ENCODE results near the gene EXD2. TPM values are rescaled to one million over a fixed set of nuclear protein-coding genes. Genes with fewer than 3 reads are reported as not detected.

Gene EXD2
- total RNA-seq, 1 donor from 2014 or later, result 20.9 TPM

DNA sequence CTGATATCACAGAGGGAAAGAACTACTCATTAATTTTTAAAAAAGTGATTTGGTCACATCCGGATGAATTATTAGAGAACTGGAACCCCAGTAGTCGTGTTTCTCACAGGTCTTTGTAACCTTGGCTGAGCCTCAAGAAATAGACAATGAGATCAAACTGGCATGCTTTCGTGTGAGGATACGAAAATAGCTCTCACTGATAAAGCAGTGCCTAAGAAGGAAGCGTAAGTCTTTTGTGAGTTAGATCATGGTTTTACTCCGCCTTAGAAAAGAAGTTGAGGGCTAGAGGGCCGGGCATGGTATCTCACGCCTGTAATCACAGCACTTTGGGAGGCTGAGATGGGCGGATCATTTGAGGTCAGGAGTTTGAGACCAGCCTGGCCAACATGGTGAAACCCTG is 34.9 kb downstream of the EXD2 start:
- no peaks in the 10 kb centered on the region for H3K27me3 Mint-ChIP-seq (ENCODE audit: low read depth)
- TF ChIP-seq, protein P1, sequence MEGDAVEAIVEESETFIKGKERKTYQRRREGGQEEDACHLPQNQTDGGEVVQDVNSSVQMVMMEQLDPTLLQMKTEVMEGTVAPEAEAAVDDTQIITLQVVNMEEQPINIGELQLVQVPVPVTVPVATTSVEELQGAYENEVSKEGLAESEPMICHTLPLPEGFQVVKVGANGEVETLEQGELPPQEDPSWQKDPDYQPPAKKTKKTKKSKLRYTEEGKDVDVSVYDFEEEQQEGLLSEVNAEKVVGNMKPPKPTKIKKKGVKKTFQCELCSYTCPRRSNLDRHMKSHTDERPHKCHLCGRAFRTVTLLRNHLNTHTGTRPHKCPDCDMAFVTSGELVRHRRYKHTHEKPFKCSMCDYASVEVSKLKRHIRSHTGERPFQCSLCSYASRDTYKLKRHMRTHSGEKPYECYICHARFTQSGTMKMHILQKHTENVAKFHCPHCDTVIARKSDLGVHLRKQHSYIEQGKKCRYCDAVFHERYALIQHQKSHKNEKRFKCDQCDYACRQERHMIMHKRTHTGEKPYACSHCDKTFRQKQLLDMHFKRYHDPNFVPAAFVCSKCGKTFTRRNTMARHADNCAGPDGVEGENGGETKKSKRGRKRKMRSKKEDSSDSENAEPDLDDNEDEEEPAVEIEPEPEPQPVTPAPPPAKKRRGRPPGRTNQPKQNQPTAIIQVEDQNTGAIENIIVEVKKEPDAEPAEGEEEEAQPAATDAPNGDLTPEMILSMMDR (conservative IDR thresholded peaks at IDR 0.05), result no peak

DNA sequence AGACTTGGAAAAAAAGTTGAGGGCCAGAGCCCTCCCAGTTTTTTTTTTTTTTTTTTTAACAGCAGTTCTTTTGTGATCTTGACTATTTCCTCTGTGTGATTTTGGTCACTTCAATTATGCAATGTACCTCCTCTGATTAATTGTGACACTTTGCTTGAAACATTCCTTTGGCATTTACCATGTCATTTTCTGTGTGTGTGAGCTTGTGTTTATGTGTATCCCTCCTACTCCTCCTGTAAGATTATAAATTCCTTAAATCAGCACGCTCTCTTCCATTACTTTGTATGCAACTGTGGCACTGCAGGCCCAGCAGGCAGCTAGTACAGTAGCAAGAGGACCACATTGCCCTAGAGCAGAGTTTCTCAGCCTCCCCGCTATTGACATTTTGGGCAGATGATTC is 35.4 kb downstream of the EXD2 start:
- TF ChIP-seq, protein P1 (conservative IDR thresholded peaks at IDR 0.05), result no peak
- H3K27ac Mint-ChIP-seq (ENCODE audit: unreplicated experiment), result no peak overlapping the region
- H3K4me1 Mint-ChIP-seq, result peaks cover 3% of the 10 kb centered on the region
- H3K27me3 Mint-ChIP-seq (ENCODE audit: low read depth), result no peaks in the 10 kb centered on the region
- H3K4me3 Mint-ChIP-seq, result no peak overlapping the region
- no peak for DNase-seq (ENCODE audit: low read depth, low spot score)
- peaks cover 8% of the 10 kb centered on the region for H3K36me3 Mint-ChIP-seq (ENCODE audit: low read depth)
- H3K9me3 Mint-ChIP-seq, result no peaks in the 10 kb centered on the region

More for the DNA sequence above, 34.9 kb downstream of the EXD2 start:
- DNase-seq (ENCODE audit: low read depth, low spot score), result no peak
- H3K36me3 Mint-ChIP-seq (ENCODE audit: low read depth), result peaks cover 6% of the 10 kb centered on the region
- H3K27ac Mint-ChIP-seq (ENCODE audit: unreplicated experiment), result no peak overlapping the region
- H3K4me3 Mint-ChIP-seq, result no peak overlapping the region
- H3K9me3 Mint-ChIP-seq, result no peaks in the 10 kb centered on the region
- peaks cover 3% of the 10 kb centered on the region for H3K4me1 Mint-ChIP-seq

DNA sequence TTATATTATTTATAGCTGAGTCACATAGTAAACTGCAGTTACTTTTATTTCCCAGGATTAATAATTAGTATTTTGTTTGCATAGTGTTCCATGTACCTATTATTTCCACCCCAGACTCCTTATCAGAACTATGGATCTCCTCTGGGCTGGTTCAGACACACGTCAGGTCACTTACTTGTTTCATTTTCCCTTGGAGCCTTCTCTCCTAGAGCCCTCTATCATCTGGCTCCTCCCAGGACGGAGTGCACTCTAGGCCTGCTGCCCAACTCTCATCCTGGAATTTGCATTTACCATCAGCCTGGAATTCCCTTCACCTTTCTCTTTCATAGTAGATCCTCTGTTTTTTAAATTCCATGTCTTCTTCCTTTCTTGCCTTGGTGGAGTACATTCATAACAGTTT is 40.2 kb downstream of the EXD2 start:
- no peak overlapping the region for H3K27ac Mint-ChIP-seq (ENCODE audit: unreplicated experiment)
- TF ChIP-seq, protein P1 (conservative IDR thresholded peaks at IDR 0.05), result no peak
- H3K4me1 Mint-ChIP-seq, result peaks cover 3% of the 10 kb centered on the region
- no peaks in the 10 kb centered on the region for H3K9me3 Mint-ChIP-seq
- H3K36me3 Mint-ChIP-seq (ENCODE audit: low read depth), result peaks cover 9% of the 10 kb centered on the region
- DNase-seq (ENCODE audit: low read depth, low spot score), result no peak
- no peaks in the 10 kb centered on the region for H3K27me3 Mint-ChIP-seq (ENCODE audit: low read depth)
- H3K4me3 Mint-ChIP-seq, result no peak overlapping the region

DNA sequence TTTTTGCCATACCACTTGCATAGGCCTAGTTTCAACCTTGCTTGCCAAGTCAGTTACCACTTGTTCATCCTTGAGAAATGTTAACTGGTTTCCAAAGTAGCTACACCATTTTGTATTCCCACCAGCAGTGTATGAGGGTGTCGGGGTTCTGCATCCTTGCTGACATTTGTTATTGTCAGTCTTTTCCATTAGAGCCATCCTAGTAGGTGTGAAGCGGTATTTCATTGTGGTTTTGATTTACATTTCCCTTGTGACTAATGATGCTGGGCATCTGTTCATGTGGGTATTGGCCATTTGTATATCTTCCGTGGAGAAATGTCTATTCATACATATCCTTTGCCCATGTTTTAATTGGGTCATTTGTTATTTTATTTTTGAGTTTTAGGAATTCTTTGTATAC is 41.1 kb downstream of the EXD2 start:
- Mint-ChIP-seq H3K9me3 (no peaks in the 10 kb centered on the region), H3K4me1 (no peaks in the 10 kb centered on the region), H3K27me3 (ENCODE audit: low read depth) (no peaks in the 10 kb centered on the region), H3K4me3 (no peak overlapping the region), H3K36me3 (ENCODE audit: low read depth) (peaks cover 9% of the 10 kb centered on the region), H3K27ac (ENCODE audit: unreplicated experiment) (no peak overlapping the region)
- TF ChIP-seq, protein P1 (conservative IDR thresholded peaks at IDR 0.05), result no peak
- DNase-seq (ENCODE audit: low read depth, low spot score), result no peak

DNA sequence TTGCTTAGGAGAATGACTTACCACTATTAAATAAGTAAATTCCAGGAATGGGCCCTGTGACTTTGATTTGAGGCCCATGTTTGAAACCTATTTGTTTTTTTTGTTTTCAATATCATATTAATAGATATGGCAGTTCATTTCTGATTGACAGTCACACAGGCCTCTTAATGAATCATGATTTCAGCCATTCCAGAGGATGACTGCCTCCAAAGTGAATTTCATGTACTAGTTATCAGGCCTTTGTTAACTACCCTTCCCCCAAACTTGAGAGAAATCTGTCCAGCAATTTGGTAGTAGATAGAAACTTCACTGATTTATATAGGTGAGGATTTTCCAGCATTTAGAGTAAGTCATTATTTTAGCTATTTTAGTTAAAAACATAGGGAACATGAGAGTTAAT is 42.8 kb downstream of the EXD2 start:
- Mint-ChIP-seq H3K27ac (ENCODE audit: unreplicated experiment) (no peak overlapping the region), H3K9me3 (no peaks in the 10 kb centered on the region), H3K36me3 (ENCODE audit: low read depth) (peaks cover 6% of the 10 kb centered on the region), H3K4me1 (no peaks in the 10 kb centered on the region), H3K27me3 (ENCODE audit: low read depth) (no peaks in the 10 kb centered on the region), H3K4me3 (no peak overlapping the region)
- TF ChIP-seq, protein P1 (conservative IDR thresholded peaks at IDR 0.05), result no peak
- no peak for DNase-seq (ENCODE audit: low read depth, low spot score)

DNA sequence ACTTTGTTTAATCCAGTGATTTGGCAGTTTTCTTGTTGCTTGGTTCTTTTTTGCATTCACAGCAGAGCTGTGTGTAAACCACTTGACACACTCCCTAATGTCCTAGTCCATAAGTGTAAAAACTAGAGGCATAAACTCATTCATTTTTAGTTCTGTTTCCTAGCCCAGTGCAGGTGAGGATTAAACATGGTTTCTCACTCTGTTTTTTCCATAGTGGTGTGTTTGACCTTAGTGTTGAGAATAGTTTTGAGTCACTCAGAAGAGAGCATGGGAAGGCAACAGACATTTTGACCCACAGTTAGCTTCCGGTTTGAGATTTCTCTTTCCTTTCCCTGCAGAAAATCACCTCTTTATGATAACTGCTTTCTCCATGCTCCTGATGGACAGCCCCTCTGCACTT is 44.4 kb downstream of the EXD2 start:
- TF ChIP-seq, protein P1 (conservative IDR thresholded peaks at IDR 0.05), result no peak
- no peaks in the 10 kb centered on the region for H3K9me3 Mint-ChIP-seq
- DNase-seq (ENCODE audit: low read depth, low spot score), result no peak
- no peak overlapping the region for H3K4me3 Mint-ChIP-seq
- H3K27me3 Mint-ChIP-seq (ENCODE audit: low read depth), result no peaks in the 10 kb centered on the region
- H3K36me3 Mint-ChIP-seq (ENCODE audit: low read depth), result peaks cover 6% of the 10 kb centered on the region
- H3K4me1 Mint-ChIP-seq, result no peaks in the 10 kb centered on the region
- H3K27ac Mint-ChIP-seq (ENCODE audit: unreplicated experiment), result no peak overlapping the region
